Choroid plexus epithelial cell (primary cell): Measurements from ENCODE around the gene ST7L.
A peak's percentile ranks its signal among the peaks of the same experiment; 100 is the strongest.

ENCODE experiments used
- DNase-seq: peaks from one replicate; pipeline ENCODE4 v3.0.0-alpha.2; 2010; ENCODE audit warnings: low read depth
- H3K4me3 ChIP-seq: 2 replicates; pipeline ENCODE4 v1.5.1; 2011; ENCODE audit warnings: low read depth, mild to moderate bottlenecking, control low read depth, low read length, moderate library complexity
- CTCF ChIP-seq: conservative IDR thresholded peaks from 2 replicates; pipeline ENCODE4 v1.5.1; 2011; ENCODE audit warnings: low read depth, mild to moderate bottlenecking, control low read depth, inconsistent platforms, low read length, moderate library complexity

The ST7L gene

GRCh38 chr1:112599477-112599876 lies 19.5 kb downstream of the ST7L start:
- no peak for TF ChIP-seq CTCF
- no peak for DNase-seq
- H3K4me3 ChIP-seq: no peak overlapping the region

GRCh38 chr1:112594208-112594876 lies 24.6 kb downstream of the ST7L start:
- no peak overlapping the region for H3K4me3 ChIP-seq
- TF ChIP-seq CTCF: no peak

GRCh38 chr1:112589766-112590165 lies 29.2 kb downstream of the ST7L start:
- TF ChIP-seq CTCF: no peak

More at GRCh38 chr1:112594208-112594876, 24.6 kb downstream of the ST7L start:
- DNase-seq: no peak

GRCh38 chr1:112583366-112583765 lies 35.6 kb downstream of the ST7L start:
- TF ChIP-seq CTCF: no peak
- H3K4me3 ChIP-seq: no peak overlapping the region
- no peak for DNase-seq

More at GRCh38 chr1:112589766-112590165, 29.2 kb downstream of the ST7L start:
- H3K4me3 ChIP-seq: no peak overlapping the region
- no peak for DNase-seq

- no peak overlapping the region for H3K4me3 ChIP-seq
- TF ChIP-seq CTCF: no peak
- peak; percentile 48 for DNase-seq
Observed at GRCh38 chr1:112581586-112582192, 37.3 kb downstream of the ST7L start.

- no peak for DNase-seq
- H3K4me3 ChIP-seq: no peak overlapping the region
- no peak for TF ChIP-seq CTCF
Observed at GRCh38 chr1:112579801-112580510, 39.0 kb downstream of the ST7L start.
